HepG2 (cell line): ENCODE measurements around the gene MFN2. TPM values are rescaled to one million over a fixed set of nuclear protein-coding genes. Genes with fewer than 3 reads are reported as not detected.
"Not testable (repeated sequence)": the region's sequence is repeated elsewhere in the genome, so short reads cannot be mapped to it uniquely, and the experiment has no call there.

Experiments
- ATAC-seq: fragments of 200-7000 bp; cut with Tn5 transposase; 3 replicates; pipeline ENCODE4 v1.9.1; 2020; ENCODE audit warnings: mild to moderate bottlenecking, moderate library complexity
- BruUV-seq: library from RNA; stranded (reverse); fragments of 400-500 nt; replicated peaks from 2 replicates; lab custom pipeline; 2021; lab: Mats Ljungman, UMichigan
- CTCF ChIA-PET: fragments of 300-600 bp; formaldehyde crosslinking; extraction: SDS; loops from one replicate; lab custom pipeline; 2021; ENCODE audit warnings: low total read pairs, inconsistent platforms, low intra/inter-chr PET ratio; lab: Yijun Ruan, JAX
- POLR2A ChIA-PET: fragments of 350-600 bp; sonication (Branson Sonifier 250); formaldehyde crosslinking; loops from one replicate; lab custom pipeline; 2020; ENCODE audit warnings: antibody characterized with exemption, inconsistent platforms; lab: Yijun Ruan, JAX
- DNase-seq: peaks from one replicate; pipeline ENCODE4 v3.0.0-alpha.2; 2015; ENCODE audit warnings: low spot score
- FAIRE-seq: peaks from 3 replicates; lab custom pipeline; 2011; peaks lifted over from hg19 to GRCh38; lab: Jason Lieb, UNC
- H2AFZ ChIP-seq: one replicate; pipeline ENCODE4 v1.6.1; 2011; ENCODE audit warnings: low read length, inconsistent platforms
- H3K27ac ChIP-seq: fragments of 300-600 bp; 3 replicates; pipeline ENCODE4 v1.8.0; 2011; ENCODE audit warnings: mixed run types, mild to moderate bottlenecking, mixed read lengths, low read length, inconsistent platforms; ENCODE audit not compliant: insufficient read depth; ENCODE audit errors: extremely low read length
- H3K27me3 ChIP-seq, 2 experiments: fragments of 200-600 bp in 1 of 2; 2 replicates in 1 of 2; 3 replicates in 1 of 2; pipeline versions ENCODE4 v1.6.0 to v1.8.0; 2011; ENCODE audit warnings: low read length in 2 of 2, mild to moderate bottlenecking in 2 of 2, moderate library complexity in 2 of 2, inconsistent platforms in 1 of 2; ENCODE audit not compliant: insufficient read depth in 2 of 2, control insufficient read depth in 1 of 2
- H3K36me3 ChIP-seq, 2 experiments: fragments of 200-600 bp in 1 of 2; replicated peaks in 1 of 2; 2 replicates in 1 of 2; 3 replicates in 1 of 2; pipeline versions ENCODE4 v1.5.1 to v1.8.0; 2011; ENCODE audit warnings: low read length in 2 of 2, inconsistent platforms in 1 of 2; ENCODE audit not compliant: insufficient read depth in 2 of 2, control insufficient read depth in 1 of 2
- H3K4me1 ChIP-seq: 2 replicates; pipeline ENCODE4 v1.5.1; 2012; ENCODE audit warnings: low read length, inconsistent platforms; ENCODE audit not compliant: insufficient read depth
- H3K4me2 ChIP-seq: 2 replicates; pipeline ENCODE4 v1.6.0; 2011; ENCODE audit warnings: low read depth, low read length, inconsistent platforms
- H3K4me3 ChIP-seq, 3 experiments: fragments of 200-600 bp in 1 of 3; sonication (generic), shearing (Covaris generic) in 1 of 3; replicated peaks in 1 of 3; 2 replicates each; pipeline ENCODE4 v1.5.1; 2011 to 2016; ENCODE audit warnings: low read length in 3 of 3, inconsistent platforms in 2 of 3, low read depth in 2 of 3, mild to moderate bottlenecking in 2 of 3, control low read depth in 1 of 3, mixed read lengths in 1 of 3; ENCODE audit not compliant: insufficient read depth in 1 of 3
- H3K79me2 ChIP-seq: one replicate; pipeline ENCODE4 v1.6.1; 2011; ENCODE audit warnings: low read length, inconsistent platforms; ENCODE audit not compliant: insufficient read depth
- H3K9ac ChIP-seq: 2 replicates; pipeline ENCODE4 v1.6.0; 2011; ENCODE audit warnings: mild to moderate bottlenecking, low read depth, low read length, inconsistent platforms; ENCODE audit not compliant: insufficient read depth
- H3K9me3 ChIP-seq: 2 replicates; pipeline ENCODE4 v1.5.1; 2012; ENCODE audit warnings: mild to moderate bottlenecking, low read length
- H4K20me1 ChIP-seq: 2 replicates; pipeline ENCODE4 v1.6.0; 2011; ENCODE audit warnings: inconsistent platforms, mild to moderate bottlenecking, low read length, moderate library complexity; ENCODE audit not compliant: insufficient read depth
- ZNF225 ChIP-seq: sonication (generic); formaldehyde crosslinking; IDR thresholded peaks from 2 replicates; pipeline ENCODE4 v1.4.0; 2020; ENCODE audit warnings: mild to moderate bottlenecking, missing genetic modification reagents
- WGBS: methylation state at CpG from one replicate; pipeline ENCODE4 v1.1.6; 2017; ENCODE audit warnings: low lambda C conversion rate; 5-methylcytosine and 5-hydroxymethylcytosine counted together
- in situ Hi-C: cut with HindIII; loops from 2 replicates; pipeline ENCODE4 v1.10.0; 2017; ENCODE audit warnings: low pct_unique_long_range_greater_than_20kb; ENCODE audit not compliant: extremely low pct_ligation_motif_present
- intact Hi-C: fragments of 100-400 bp; cut with micrococcal nuclease; formaldehyde crosslinking; loops from one replicate; pipeline ENCODE4 v1.10.0; 2022; ENCODE audit not compliant: unreplicated experiment
- polyA plus RNA-seq, 8 experiments: library from polyadenylated mRNA; depleted of rRNA in 3 of 8; stranded (reverse) in 7 of 8; unstranded in 1 of 8; fragments of >200 nt; fragmentation: Illumina TruSeq in 4 of 8; extraction: Trizol in 4 of 8; gene quantifications; 2 replicates each; pipeline versions ENCODE4 v1.2.1 to v1.2.3, GENCODE V29; 2011 to 2016; ENCODE audit warnings: low read depth in 4 of 8, missing spikeins in 1 of 8, mixed read lengths in 1 of 8; ENCODE audit not compliant: insufficient read depth in 1 of 8
- total RNA-seq, 5 experiments: library from RNA; depleted of rRNA; stranded (reverse); fragments of >200 nt; fragmentation: Illumina TruSeq; extraction: Trizol; gene quantifications; 2 replicates each; pipeline ENCODE4 v1.2.3, GENCODE V29; 2016; ENCODE audit warnings: low read depth in 1 of 5

MFN2 gene
- total and polyA plus RNA-seq, 2 of the 13 experiments (the other 11 are each of a cell fraction or from before 2014, with no cell fraction given) = 38.7 to 60.9 TPM

- in situ Hi-C loops = no loop called here
- Histone ChIP-seq H3K27me3 (no peaks in the 10 kb centered on the region), H3K4me2 (no peak overlapping the region), H3K4me3 (no peak overlapping the region), H3K4me1 (no peaks in the 10 kb centered on the region), H3K27ac (no peak overlapping the region), H3K36me3 (peaks cover 44 to 80% of the 10 kb centered on the region in 2 experiments), H4K20me1 (no peaks in the 10 kb centered on the region)
- BruUV-seq = no TSS peak
- CTCF ChIA-PET = no interaction called here
- no peak for FAIRE-seq
- intact Hi-C loops = no loop called here
- POLR2A ChIA-PET = interaction anchor here (1.1 kb wide), 1 partner anchor 12 kb away, joined by 3 read pairs; the partner anchor contains the start of gene MIIP
- no peak for TF ChIP-seq ZNF225
- TF ChIP-seq, all 625 proteins: peak for 0
- Histone ChIP-seq H3K79me2 (no peaks in the 10 kb centered on the region), H2AFZ (no peak overlapping the region), H3K9ac (no peak overlapping the region), H3K9me3 (no peaks in the 10 kb centered on the region)
- 96% methylated on average over 5 of the region's 6 CpGs for WGBS
- ATAC-seq (no peak; the same call in 2 of the 3 replicates), DNase-seq (no peak)
These were observed 27.0 kb downstream of the MFN2 start for GRCh38 chr1:12007204-12007603.

- 100% methylated on average over 1 of the region's 33 CpGs for WGBS
- POLR2A ChIA-PET, H3K4me2 ChIP-seq, BruUV-seq, H3K9ac ChIP-seq, H3K4me3 ChIP-seq, H3K79me2 ChIP-seq, H3K9me3 ChIP-seq, H2AFZ ChIP-seq, H3K27me3 ChIP-seq, ATAC-seq, H3K27ac ChIP-seq, DNase-seq, H3K4me1 ChIP-seq, H4K20me1 ChIP-seq, in situ Hi-C loops, CTCF ChIA-PET, intact Hi-C loops, FAIRE-seq: not testable (repeated sequence)
- peaks cover 43 to 77% of the 10 kb centered on the region in 2 experiments for H3K36me3 ChIP-seq
These were observed 28.1 kb downstream of the MFN2 start for GRCh38 chr1:12008355-12008754.
